HepG2 (cell line): ENCODE measurements around the gene ZFPM1. TPM values are rescaled to one million over a fixed set of nuclear protein-coding genes. Genes with fewer than 3 reads are reported as not detected.
A peak's percentile ranks its signal among the peaks of the same experiment; 100 is the strongest.

Experiments used
- ATAC-seq: fragments of 200-7000 bp; cut with Tn5 transposase; 3 replicates; pipeline ENCODE4 v1.9.1; 2020; ENCODE audit warnings: mild to moderate bottlenecking, moderate library complexity
- BruUV-seq: library from RNA; stranded (reverse); fragments of 400-500 nt; replicated peaks from 2 replicates; lab custom pipeline; 2021; lab: Mats Ljungman, UMichigan
- CTCF ChIA-PET: fragments of 300-600 bp; formaldehyde crosslinking; extraction: SDS; loops from one replicate; lab custom pipeline; 2021; ENCODE audit warnings: low total read pairs, inconsistent platforms, low intra/inter-chr PET ratio; lab: Yijun Ruan, JAX
- POLR2A ChIA-PET: fragments of 350-600 bp; sonication (Branson Sonifier 250); formaldehyde crosslinking; loops from one replicate; lab custom pipeline; 2020; ENCODE audit warnings: antibody characterized with exemption, inconsistent platforms; lab: Yijun Ruan, JAX
- DNase-seq: peaks from one replicate; pipeline ENCODE4 v3.0.0-alpha.2; 2015; ENCODE audit warnings: low spot score
- FAIRE-seq: peaks from 3 replicates; lab custom pipeline; 2011; peaks lifted over from hg19 to GRCh38; lab: Jason Lieb, UNC
- H2AFZ ChIP-seq: one replicate; pipeline ENCODE4 v1.6.1; 2011; ENCODE audit warnings: low read length, inconsistent platforms
- H3K27ac ChIP-seq: fragments of 300-600 bp; 3 replicates; pipeline ENCODE4 v1.8.0; 2011; ENCODE audit warnings: mixed run types, mild to moderate bottlenecking, mixed read lengths, low read length, inconsistent platforms; ENCODE audit not compliant: insufficient read depth; ENCODE audit errors: extremely low read length
- H3K27me3 ChIP-seq, 2 experiments: fragments of 200-600 bp in 1 of 2; 2 replicates in 1 of 2; 3 replicates in 1 of 2; pipeline versions ENCODE4 v1.6.0 to v1.8.0; 2011; ENCODE audit warnings: low read length in 2 of 2, mild to moderate bottlenecking in 2 of 2, moderate library complexity in 2 of 2, inconsistent platforms in 1 of 2; ENCODE audit not compliant: insufficient read depth in 2 of 2, control insufficient read depth in 1 of 2
- H3K36me3 ChIP-seq, 2 experiments: fragments of 200-600 bp in 1 of 2; replicated peaks in 1 of 2; 2 replicates in 1 of 2; 3 replicates in 1 of 2; pipeline versions ENCODE4 v1.5.1 to v1.8.0; 2011; ENCODE audit warnings: low read length in 2 of 2, inconsistent platforms in 1 of 2; ENCODE audit not compliant: insufficient read depth in 2 of 2, control insufficient read depth in 1 of 2
- H3K4me1 ChIP-seq: 2 replicates; pipeline ENCODE4 v1.5.1; 2012; ENCODE audit warnings: low read length, inconsistent platforms; ENCODE audit not compliant: insufficient read depth
- H3K4me2 ChIP-seq: 2 replicates; pipeline ENCODE4 v1.6.0; 2011; ENCODE audit warnings: low read depth, low read length, inconsistent platforms
- H3K4me3 ChIP-seq, 3 experiments: fragments of 200-600 bp in 1 of 3; sonication (generic), shearing (Covaris generic) in 1 of 3; replicated peaks in 1 of 3; 2 replicates each; pipeline ENCODE4 v1.5.1; 2011 to 2016; ENCODE audit warnings: low read length in 3 of 3, inconsistent platforms in 2 of 3, low read depth in 2 of 3, mild to moderate bottlenecking in 2 of 3, control low read depth in 1 of 3, mixed read lengths in 1 of 3; ENCODE audit not compliant: insufficient read depth in 1 of 3
- H3K79me2 ChIP-seq: one replicate; pipeline ENCODE4 v1.6.1; 2011; ENCODE audit warnings: low read length, inconsistent platforms; ENCODE audit not compliant: insufficient read depth
- H3K9ac ChIP-seq: 2 replicates; pipeline ENCODE4 v1.6.0; 2011; ENCODE audit warnings: mild to moderate bottlenecking, low read depth, low read length, inconsistent platforms; ENCODE audit not compliant: insufficient read depth
- H3K9me3 ChIP-seq: 2 replicates; pipeline ENCODE4 v1.5.1; 2012; ENCODE audit warnings: mild to moderate bottlenecking, low read length
- H4K20me1 ChIP-seq: 2 replicates; pipeline ENCODE4 v1.6.0; 2011; ENCODE audit warnings: inconsistent platforms, mild to moderate bottlenecking, low read length, moderate library complexity; ENCODE audit not compliant: insufficient read depth
- KDM5B ChIP-seq: sonication (generic); formaldehyde crosslinking; IDR thresholded peaks from 2 replicates; pipeline ENCODE4 v1.4.0; 2020; ENCODE audit warnings: missing genetic modification reagents, mild to moderate bottlenecking, borderline replicate concordance
- RFXAP ChIP-seq: sonication (generic); formaldehyde crosslinking; IDR thresholded peaks from 2 replicates; pipeline ENCODE4 v1.4.0; 2020; ENCODE audit warnings: missing genetic modification reagents, borderline replicate concordance
- WGBS: methylation state at CpG from one replicate; pipeline ENCODE4 v1.1.6; 2017; ENCODE audit warnings: low lambda C conversion rate; 5-methylcytosine and 5-hydroxymethylcytosine counted together
- in situ Hi-C: cut with HindIII; loops from 2 replicates; pipeline ENCODE4 v1.10.0; 2017; ENCODE audit warnings: low pct_unique_long_range_greater_than_20kb; ENCODE audit not compliant: extremely low pct_ligation_motif_present
- intact Hi-C: fragments of 100-400 bp; cut with micrococcal nuclease; formaldehyde crosslinking; loops from one replicate; pipeline ENCODE4 v1.10.0; 2022; ENCODE audit not compliant: unreplicated experiment
- polyA plus RNA-seq, 8 experiments: library from polyadenylated mRNA; depleted of rRNA in 3 of 8; stranded (reverse) in 7 of 8; unstranded in 1 of 8; fragments of >200 nt; fragmentation: Illumina TruSeq in 4 of 8; extraction: Trizol in 4 of 8; gene quantifications; 2 replicates each; pipeline versions ENCODE4 v1.2.1 to v1.2.3, GENCODE V29; 2011 to 2016; ENCODE audit warnings: low read depth in 4 of 8, missing spikeins in 1 of 8, mixed read lengths in 1 of 8; ENCODE audit not compliant: insufficient read depth in 1 of 8
- total RNA-seq, 5 experiments: library from RNA; depleted of rRNA; stranded (reverse); fragments of >200 nt; fragmentation: Illumina TruSeq; extraction: Trizol; gene quantifications; 2 replicates each; pipeline ENCODE4 v1.2.3, GENCODE V29; 2016; ENCODE audit warnings: low read depth in 1 of 5
- TF ChIP-seq, protein P1 (sequence below): sonication (generic); formaldehyde crosslinking; IDR thresholded peaks from 2 replicates; pipeline ENCODE4 v1.5.1; 2020; ENCODE audit warnings: mild to moderate bottlenecking, missing genetic modification reagents, moderate library complexity
- TF ChIP-seq, protein P2 (sequence below): sonication (generic); formaldehyde crosslinking; IDR thresholded peaks from 2 replicates; pipeline ENCODE4 v1.4.0; 2020; ENCODE audit warnings: mild to moderate bottlenecking, missing genetic modification reagents, borderline replicate concordance

Gene ZFPM1
- total and polyA plus RNA-seq, 2 of the 13 experiments (the other 11 are each of a cell fraction or from before 2014, with no cell fraction given), result 1.3 to 3.8 TPM

DNA sequence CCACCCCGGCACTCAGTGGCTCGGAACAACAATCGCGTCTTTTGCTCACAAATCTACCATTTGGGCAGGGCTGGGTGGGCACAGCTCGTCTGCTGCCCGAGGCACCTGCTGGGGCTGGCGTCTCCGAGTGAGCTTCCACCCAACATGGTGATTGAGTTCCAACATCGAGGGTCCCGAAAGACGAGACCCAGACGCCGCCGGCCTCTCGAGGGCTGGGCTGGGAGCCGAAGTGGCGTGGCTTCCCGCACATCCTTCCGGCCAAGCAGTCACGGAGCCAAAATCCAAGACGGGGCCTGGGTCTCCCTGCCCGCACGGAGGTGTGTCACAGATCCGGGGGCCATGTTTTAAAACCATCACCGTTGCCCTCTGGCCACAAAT, 7.5 kb upstream of the ZFPM1 start:
- ChIA-PET CTCF (interaction anchor here (1.6 kb wide), 1 partner anchor 116 kb away, joined by 3 read pairs; no protein-coding TSS in a partner anchor), POLR2A (no interaction called here)
- H4K20me1 ChIP-seq, result no peaks in the 10 kb centered on the region
- H2AFZ ChIP-seq, result no peak overlapping the region
- H3K4me2 ChIP-seq, result no peak overlapping the region
- ATAC-seq (no peak), FAIRE-seq (no peak), DNase-seq (no peak)
- no peaks in the 10 kb centered on the region for H3K9me3 ChIP-seq
- peaks cover 16% of the 10 kb centered on the region for H3K4me1 ChIP-seq
- H3K4me3 ChIP-seq, result no peak overlapping the region
- intact Hi-C loops (loop anchor here (2.0 kb wide), 1 partner anchor 59 kb away; no protein-coding TSS in a partner anchor), in situ Hi-C loops (no loop called here)
- peaks cover 37 to 94% of the 10 kb centered on the region in 2 experiments for H3K27me3 ChIP-seq
- TF ChIP-seq, protein P1, sequence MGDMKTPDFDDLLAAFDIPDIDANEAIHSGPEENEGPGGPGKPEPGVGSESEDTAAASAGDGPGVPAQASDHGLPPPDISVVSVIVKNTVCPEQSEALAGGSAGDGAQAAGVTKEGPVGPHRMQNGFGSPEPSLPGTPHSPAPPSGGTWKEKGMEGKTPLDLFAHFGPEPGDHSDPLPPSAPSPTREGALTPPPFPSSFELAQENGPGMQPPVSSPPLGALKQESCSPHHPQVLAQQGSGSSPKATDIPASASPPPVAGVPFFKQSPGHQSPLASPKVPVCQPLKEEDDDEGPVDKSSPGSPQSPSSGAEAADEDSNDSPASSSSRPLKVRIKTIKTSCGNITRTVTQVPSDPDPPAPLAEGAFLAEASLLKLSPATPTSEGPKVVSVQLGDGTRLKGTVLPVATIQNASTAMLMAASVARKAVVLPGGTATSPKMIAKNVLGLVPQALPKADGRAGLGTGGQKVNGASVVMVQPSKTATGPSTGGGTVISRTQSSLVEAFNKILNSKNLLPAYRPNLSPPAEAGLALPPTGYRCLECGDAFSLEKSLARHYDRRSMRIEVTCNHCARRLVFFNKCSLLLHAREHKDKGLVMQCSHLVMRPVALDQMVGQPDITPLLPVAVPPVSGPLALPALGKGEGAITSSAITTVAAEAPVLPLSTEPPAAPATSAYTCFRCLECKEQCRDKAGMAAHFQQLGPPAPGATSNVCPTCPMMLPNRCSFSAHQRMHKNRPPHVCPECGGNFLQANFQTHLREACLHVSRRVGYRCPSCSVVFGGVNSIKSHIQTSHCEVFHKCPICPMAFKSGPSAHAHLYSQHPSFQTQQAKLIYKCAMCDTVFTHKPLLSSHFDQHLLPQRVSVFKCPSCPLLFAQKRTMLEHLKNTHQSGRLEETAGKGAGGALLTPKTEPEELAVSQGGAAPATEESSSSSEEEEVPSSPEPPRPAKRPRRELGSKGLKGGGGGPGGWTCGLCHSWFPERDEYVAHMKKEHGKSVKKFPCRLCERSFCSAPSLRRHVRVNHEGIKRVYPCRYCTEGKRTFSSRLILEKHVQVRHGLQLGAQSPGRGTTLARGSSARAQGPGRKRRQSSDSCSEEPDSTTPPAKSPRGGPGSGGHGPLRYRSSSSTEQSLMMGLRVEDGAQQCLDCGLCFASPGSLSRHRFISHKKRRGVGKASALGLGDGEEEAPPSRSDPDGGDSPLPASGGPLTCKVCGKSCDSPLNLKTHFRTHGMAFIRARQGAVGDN (CRISPR knock-in tag), result peak; percentile 5; the same call in 1 of the 2 replicates
- TF ChIP-seq KDM5B, result 0 out of 2 replicates have a peak, but pooled peaks have one; percentile 47
- TF ChIP-seq, protein P2, sequence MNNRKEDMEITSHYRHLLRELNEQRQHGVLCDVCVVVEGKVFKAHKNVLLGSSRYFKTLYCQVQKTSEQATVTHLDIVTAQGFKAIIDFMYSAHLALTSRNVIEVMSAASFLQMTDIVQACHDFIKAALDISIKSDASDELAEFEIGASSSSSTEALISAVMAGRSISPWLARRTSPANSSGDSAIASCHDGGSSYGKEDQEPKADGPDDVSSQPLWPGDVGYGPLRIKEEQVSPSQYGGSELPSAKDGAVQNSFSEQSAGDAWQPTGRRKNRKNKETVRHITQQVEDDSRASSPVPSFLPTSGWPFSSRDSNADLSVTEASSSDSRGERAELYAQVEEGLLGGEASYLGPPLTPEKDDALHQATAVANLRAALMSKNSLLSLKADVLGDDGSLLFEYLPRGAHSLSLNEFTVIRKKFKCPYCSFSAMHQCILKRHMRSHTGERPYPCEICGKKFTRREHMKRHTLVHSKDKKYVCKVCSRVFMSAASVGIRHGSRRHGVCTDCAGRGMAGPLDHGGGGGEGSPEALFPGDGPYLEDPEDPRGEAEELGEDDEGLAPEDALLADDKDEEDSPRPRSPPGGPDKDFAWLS (CRISPR knock-in tag), result no peak
- no peak for TF ChIP-seq RFXAP (CRISPR knock-in tag)
- H3K9ac ChIP-seq, result no peak overlapping the region
- no peaks in the 10 kb centered on the region for H3K36me3 ChIP-seq
- no peaks in the 10 kb centered on the region for H3K79me2 ChIP-seq
- WGBS, result 50% methylated on average over 22 of the region's 25 CpGs
- no peak overlapping the region for H3K27ac ChIP-seq
- BruUV-seq, result no TSS peak
